H9 (cell line): Measurements from ENCODE around the gene SH3GL2. TPM values are rescaled to one million over a fixed set of nuclear protein-coding genes. Genes with fewer than 3 reads are reported as not detected.

ENCODE experiments used
- DNase-seq: peaks from one replicate; pipeline ENCODE4 v3.0.0-alpha.2; 2017
- H2AFZ ChIP-seq: one replicate; pipeline ENCODE4 v1.6.1; 2013; ENCODE audit warnings: mild to moderate bottlenecking, low read length, control low read depth, moderate library complexity
- H2AK5ac ChIP-seq: 2 replicates; pipeline ENCODE4 v1.6.1; 2013; ENCODE audit warnings: low read length, control low read depth, mixed read lengths; ENCODE audit not compliant: insufficient read length
- H2BK120ac ChIP-seq: one replicate; pipeline ENCODE4 v1.6.1; 2013; ENCODE audit warnings: low read depth, mild to moderate bottlenecking, low read length, control low read depth, inconsistent platforms; ENCODE audit not compliant: poor library complexity, severe bottlenecking
- H2BK12ac ChIP-seq: 2 replicates; pipeline ENCODE4 v1.6.1; 2013; ENCODE audit warnings: low read length, control low read depth, mixed read lengths, low read depth; ENCODE audit not compliant: insufficient read length
- H2BK15ac ChIP-seq: 2 replicates; pipeline ENCODE4 v1.6.1; 2013; ENCODE audit warnings: low read depth, low read length, control low read depth
- H2BK20ac ChIP-seq: one replicate; pipeline ENCODE4 v1.6.1; 2013; ENCODE audit warnings: low read depth, mild to moderate bottlenecking, low read length, control low read depth, inconsistent platforms; ENCODE audit not compliant: poor library complexity, severe bottlenecking
- H2BK5ac ChIP-seq: 2 replicates; pipeline ENCODE4 v1.6.1; 2013; ENCODE audit warnings: low read length, control low read depth, mixed read lengths; ENCODE audit not compliant: insufficient read length
- H3K14ac ChIP-seq: 2 replicates; pipeline ENCODE4 v1.6.1; 2013; ENCODE audit warnings: low read length, control low read depth; ENCODE audit not compliant: insufficient read depth
- H3K18ac ChIP-seq: 2 replicates; pipeline ENCODE4 v1.6.1; 2013; ENCODE audit warnings: low read depth, mild to moderate bottlenecking, mixed read lengths, low read length, control low read depth; ENCODE audit not compliant: insufficient read length
- H3K23ac ChIP-seq: 2 replicates; pipeline ENCODE4 v1.6.1; 2013; ENCODE audit warnings: low read length, control low read depth, mixed read lengths, low read depth; ENCODE audit not compliant: insufficient read length
- H3K23me2 ChIP-seq: 2 replicates; pipeline ENCODE4 v1.6.1; 2013; ENCODE audit warnings: low read depth, mild to moderate bottlenecking, mixed read lengths, low read length, control low read depth; ENCODE audit not compliant: insufficient read length, poor library complexity, severe bottlenecking
- H3K27ac ChIP-seq: 2 replicates; pipeline ENCODE4 v1.5.1; 2013; ENCODE audit warnings: low read length, control low read depth, mixed read lengths, low read depth; ENCODE audit not compliant: insufficient read length
- H3K27me3 ChIP-seq: 2 replicates; pipeline ENCODE4 v1.6.1; 2013; ENCODE audit warnings: low read length, control low read depth, inconsistent platforms; ENCODE audit not compliant: insufficient read depth
- H3K4ac ChIP-seq: 2 replicates; pipeline ENCODE4 v1.6.1; 2013; ENCODE audit warnings: low read depth, mild to moderate bottlenecking, control low read depth, inconsistent platforms, low read length, moderate library complexity
- H3K4me1 ChIP-seq: 2 replicates; pipeline ENCODE4 v1.6.1; 2013; ENCODE audit warnings: low read length, control low read depth, inconsistent platforms; ENCODE audit not compliant: insufficient read depth
- H3K4me2 ChIP-seq: 2 replicates; pipeline ENCODE4 v1.6.1; 2013; ENCODE audit warnings: low read length, control low read depth, mixed read lengths; ENCODE audit not compliant: insufficient read length, insufficient read depth
- H3K56ac ChIP-seq: 2 replicates; pipeline ENCODE4 v1.6.1; 2013; ENCODE audit warnings: low read depth, mild to moderate bottlenecking, mixed read lengths, low read length, control low read depth; ENCODE audit not compliant: insufficient read length
- H3K79me1 ChIP-seq: 2 replicates; pipeline ENCODE4 v1.6.1; 2013; ENCODE audit warnings: low read depth, mild to moderate bottlenecking, moderate library complexity, low read length, control low read depth, inconsistent platforms; ENCODE audit not compliant: insufficient read depth, poor library complexity, severe bottlenecking
- H3K79me2 ChIP-seq: 2 replicates; pipeline ENCODE4 v1.6.1; 2013; ENCODE audit warnings: low read length, control low read depth, inconsistent platforms; ENCODE audit not compliant: insufficient read depth
- H3K9ac ChIP-seq: 2 replicates; pipeline ENCODE4 v1.6.1; 2013; ENCODE audit warnings: low read length, control low read depth, mixed read lengths; ENCODE audit not compliant: insufficient read length; ENCODE audit errors: extremely low read depth
- H3K9me3 ChIP-seq: one replicate; pipeline ENCODE4 v1.6.1; 2013; ENCODE audit warnings: low read depth, low read length, inconsistent platforms; ENCODE audit not compliant: control insufficient read depth
- H3T11ph ChIP-seq: one replicate; pipeline ENCODE4 v1.6.1; 2013; ENCODE audit warnings: mild to moderate bottlenecking, low read length, control low read depth, inconsistent platforms
- H4K20me1 ChIP-seq: one replicate; pipeline ENCODE4 v1.6.1; 2013; ENCODE audit not compliant: control insufficient read depth, insufficient read length, insufficient read depth
- H4K5ac ChIP-seq: 2 replicates; pipeline ENCODE4 v1.6.1; 2013; ENCODE audit warnings: low read depth, mild to moderate bottlenecking, mixed read lengths, low read length, control low read depth; ENCODE audit not compliant: insufficient read length
- H4K8ac ChIP-seq: replicated peaks from 2 replicates; pipeline ENCODE4 v1.6.1; 2013; ENCODE audit warnings: low read length, control low read depth, mixed read lengths, low read depth; ENCODE audit not compliant: insufficient read length
- H4K91ac ChIP-seq: 2 replicates; pipeline ENCODE4 v1.6.1; 2013; ENCODE audit warnings: low read depth, mild to moderate bottlenecking, moderate library complexity, mixed read lengths, low read length, control low read depth; ENCODE audit not compliant: insufficient read length
- H3K27ac Mint-ChIP-seq, 3 experiments: 2 replicates in 2 of 3; 3 replicates in 1 of 3; pipeline ENCODE4 v1.8.0; 2020 to 2021; ENCODE audit warnings: mixed read lengths in 3 of 3, mild to moderate bottlenecking in 1 of 3, moderate library complexity in 1 of 3
- H3K27me3 Mint-ChIP-seq: 2 replicates; pipeline ENCODE4 v1.8.0; 2021; ENCODE audit warnings: low read depth, mild to moderate bottlenecking, moderate library complexity, mixed read lengths
- H3K36me3 Mint-ChIP-seq, 3 experiments: 2 replicates in 2 of 3; 3 replicates in 1 of 3; pipeline ENCODE4 v1.8.0; 2020 to 2021; ENCODE audit warnings: low read depth in 3 of 3, mixed read lengths in 3 of 3; ENCODE audit not compliant: insufficient read depth in 1 of 3
- H3K4me1 Mint-ChIP-seq, 2 experiments: 2 replicates each; pipeline ENCODE4 v1.8.0; 2020; ENCODE audit warnings: mixed read lengths in 2 of 2
- H3K4me3 Mint-ChIP-seq, 2 experiments: 2 replicates in 1 of 2; 3 replicates in 1 of 2; pipeline ENCODE4 v1.8.0; 2020 to 2021; ENCODE audit warnings: mild to moderate bottlenecking in 2 of 2, mixed read lengths in 2 of 2, moderate library complexity in 1 of 2
- H3K9me3 Mint-ChIP-seq, 2 experiments: 2 replicates in 1 of 2; 3 replicates in 1 of 2; pipeline ENCODE4 v1.8.0; 2020; ENCODE audit warnings: mild to moderate bottlenecking in 2 of 2, mixed read lengths in 2 of 2, moderate library complexity in 1 of 2
- WGBS: extraction: QIAGEN DNeasy Blood & Tissue Kit; methylation state at CpG from one replicate; pipeline ENCODE4 v1.1.7; 2013; ENCODE audit warnings: missing lambda C conversion rate, low lambda C conversion rate, mixed read lengths; ENCODE audit not compliant: insufficient read length; ENCODE audit errors: extremely low coverage; 5-methylcytosine and 5-hydroxymethylcytosine counted together
- total RNA-seq: library from RNA; stranded (reverse); gene quantifications from 2 replicates; pipeline ENCODE4 v1.2.1, GENCODE V29; 2021
- TF ChIP-seq, protein P1 (sequence below): fragments of 200-600 bp; sonication (generic); conservative IDR thresholded peaks from 3 replicates; pipeline ENCODE4 v1.8.0; 2021; ENCODE audit warnings: antibody characterized with exemption, mild to moderate bottlenecking

SH3GL2 gene
- total RNA-seq, 1 experiment from 2014 or later: 6.5 TPM

DNA sequence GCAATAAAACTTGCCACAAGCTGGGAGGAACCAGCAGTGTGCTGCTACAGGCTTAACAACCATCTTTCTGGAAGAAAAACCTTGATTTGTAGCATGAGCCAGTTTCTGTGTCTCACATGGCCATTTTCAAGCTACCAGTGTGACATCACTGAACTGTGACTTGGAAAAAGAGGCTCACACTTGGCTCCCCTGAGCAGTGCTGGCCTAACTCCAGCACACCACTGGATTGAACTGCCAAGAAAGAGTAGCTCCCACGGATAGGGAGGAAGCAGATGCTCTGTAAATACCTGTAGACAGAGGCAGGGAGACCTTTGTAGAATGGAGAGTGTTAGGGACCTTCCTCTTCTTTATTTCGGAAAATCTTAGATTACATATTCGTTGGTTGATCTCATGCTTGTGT lies 197.9 kb downstream of the SH3GL2 start:
- H3K79me1 ChIP-seq: no peaks in the 10 kb centered on the region
- no peak overlapping the region for H3K18ac ChIP-seq
- no peak overlapping the region for H3K23ac ChIP-seq
- H3K27me3 ChIP-seq: no peaks in the 10 kb centered on the region
- Mint-ChIP-seq H3K27me3 (no peaks in the 10 kb centered on the region; the same call in 1 of the 2 replicates), H3K4me3 (no peak overlapping the region), H3K27ac (no peak overlapping the region), H3K9me3 (no peaks in the 10 kb centered on the region), H3K36me3 (no peaks in the 10 kb centered on the region), H3K4me1 (no peaks in the 10 kb centered on the region)
- H3K9ac ChIP-seq: no peak overlapping the region
- H2AFZ ChIP-seq: no peak overlapping the region
- no peaks in the 10 kb centered on the region for H4K20me1 ChIP-seq
- H3K4ac ChIP-seq: no peak overlapping the region
- no peak overlapping the region for H4K5ac ChIP-seq
- H3K4me2 ChIP-seq: no peak overlapping the region
- no CpG with 5 or more reads among the region's 3 CpGs for WGBS
- H3K9me3 ChIP-seq: no peaks in the 10 kb centered on the region
- no peak for DNase-seq
- H2AK5ac ChIP-seq: no peak overlapping the region
- no peak overlapping the region for H3T11ph ChIP-seq
- no peak overlapping the region for H4K8ac ChIP-seq
- H2BK15ac ChIP-seq: no peak overlapping the region
- H2BK20ac ChIP-seq: no peak overlapping the region
- no peaks in the 10 kb centered on the region for H3K23me2 ChIP-seq
- no peak overlapping the region for H2BK12ac ChIP-seq
- no peaks in the 10 kb centered on the region for H3K79me2 ChIP-seq
- TF ChIP-seq, protein P1, sequence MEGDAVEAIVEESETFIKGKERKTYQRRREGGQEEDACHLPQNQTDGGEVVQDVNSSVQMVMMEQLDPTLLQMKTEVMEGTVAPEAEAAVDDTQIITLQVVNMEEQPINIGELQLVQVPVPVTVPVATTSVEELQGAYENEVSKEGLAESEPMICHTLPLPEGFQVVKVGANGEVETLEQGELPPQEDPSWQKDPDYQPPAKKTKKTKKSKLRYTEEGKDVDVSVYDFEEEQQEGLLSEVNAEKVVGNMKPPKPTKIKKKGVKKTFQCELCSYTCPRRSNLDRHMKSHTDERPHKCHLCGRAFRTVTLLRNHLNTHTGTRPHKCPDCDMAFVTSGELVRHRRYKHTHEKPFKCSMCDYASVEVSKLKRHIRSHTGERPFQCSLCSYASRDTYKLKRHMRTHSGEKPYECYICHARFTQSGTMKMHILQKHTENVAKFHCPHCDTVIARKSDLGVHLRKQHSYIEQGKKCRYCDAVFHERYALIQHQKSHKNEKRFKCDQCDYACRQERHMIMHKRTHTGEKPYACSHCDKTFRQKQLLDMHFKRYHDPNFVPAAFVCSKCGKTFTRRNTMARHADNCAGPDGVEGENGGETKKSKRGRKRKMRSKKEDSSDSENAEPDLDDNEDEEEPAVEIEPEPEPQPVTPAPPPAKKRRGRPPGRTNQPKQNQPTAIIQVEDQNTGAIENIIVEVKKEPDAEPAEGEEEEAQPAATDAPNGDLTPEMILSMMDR: no peak
- no peak overlapping the region for H3K14ac ChIP-seq
- H4K91ac ChIP-seq: no peak overlapping the region
- no peak overlapping the region for H3K27ac ChIP-seq
- no peak overlapping the region for H2BK5ac ChIP-seq
- H2BK120ac ChIP-seq: no peak overlapping the region
- H3K56ac ChIP-seq: no peak overlapping the region
- H3K4me1 ChIP-seq: no peaks in the 10 kb centered on the region
